ENCODE measurements around the gene MC2R.

Gene MC2R

DNA sequence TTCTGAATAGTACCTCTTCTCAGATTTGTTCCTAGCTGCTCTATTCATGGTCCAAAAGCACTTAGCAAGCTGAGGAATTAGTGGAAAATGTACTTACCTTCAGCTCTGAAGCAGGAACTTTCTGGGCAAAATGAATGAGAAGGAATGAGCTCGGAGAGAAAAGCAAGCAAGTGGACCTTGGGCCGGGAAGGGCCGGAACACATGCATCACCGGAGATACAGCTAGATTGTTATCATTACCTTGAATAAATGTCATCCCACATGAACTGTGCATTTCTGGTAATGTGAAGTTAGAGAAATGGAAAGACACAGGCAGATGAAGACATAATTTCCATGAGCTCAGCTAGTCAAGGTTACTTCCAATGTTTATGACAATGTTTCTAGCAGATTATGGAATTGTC, at the start of gene MC2R:
TSS of gene MC2R (minus strand) at position 146 of the 400 bp plus-strand sequence. CDS start 30,018 bp downstream, outside the sequence.
- DNase-seq = no peak

DNA sequence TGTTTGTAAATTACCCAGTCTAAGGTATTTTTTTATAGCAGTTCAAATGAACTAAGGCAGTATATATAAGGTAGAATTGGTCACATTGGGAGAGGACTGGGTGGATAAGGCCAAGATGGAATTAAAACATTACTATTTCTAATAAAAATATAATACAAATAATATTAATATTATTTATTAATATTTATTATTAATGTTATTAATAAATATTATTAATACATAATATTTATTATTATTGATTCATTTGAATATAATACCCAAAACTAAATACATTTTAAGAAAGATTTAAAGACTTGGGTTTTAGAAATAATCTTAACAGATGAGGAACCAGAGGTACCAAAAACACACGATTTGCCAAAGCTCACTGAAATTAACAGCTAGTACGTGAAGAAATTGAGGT, 30.5 kb upstream of the MC2R start:
- DNase-seq = no peak

DNA sequence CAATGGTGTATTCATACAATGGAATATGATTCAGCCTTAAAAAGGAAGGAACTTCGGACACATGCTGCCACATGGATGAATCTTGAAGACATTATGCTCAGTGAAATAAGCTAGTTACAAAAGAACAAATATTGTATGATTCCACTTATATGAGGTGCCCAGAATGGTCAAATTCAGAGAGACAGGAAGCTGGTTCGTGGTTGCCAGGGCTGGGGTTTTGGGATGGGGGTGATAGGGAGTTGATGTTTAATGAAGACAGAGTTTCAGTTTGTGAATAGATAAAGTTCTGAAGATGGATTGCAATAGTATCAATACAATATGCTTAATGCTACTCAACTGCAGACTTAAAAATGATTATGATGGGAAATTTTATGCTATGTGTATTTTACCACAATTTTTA, 28.0 kb upstream of the MC2R start:
- no peak for DNase-seq

GRCh38 chr18:13940326-13940725, 25.0 kb upstream of the MC2R start:
- DNase-seq = no peak

- no peak for DNase-seq
Observed at GRCh38 chr18:13934676-13935075, 19.3 kb upstream of the MC2R start.

GRCh38 chr18:13934058-13934457, 18.7 kb upstream of the MC2R start:
- DNase-seq = no peak

DNA sequence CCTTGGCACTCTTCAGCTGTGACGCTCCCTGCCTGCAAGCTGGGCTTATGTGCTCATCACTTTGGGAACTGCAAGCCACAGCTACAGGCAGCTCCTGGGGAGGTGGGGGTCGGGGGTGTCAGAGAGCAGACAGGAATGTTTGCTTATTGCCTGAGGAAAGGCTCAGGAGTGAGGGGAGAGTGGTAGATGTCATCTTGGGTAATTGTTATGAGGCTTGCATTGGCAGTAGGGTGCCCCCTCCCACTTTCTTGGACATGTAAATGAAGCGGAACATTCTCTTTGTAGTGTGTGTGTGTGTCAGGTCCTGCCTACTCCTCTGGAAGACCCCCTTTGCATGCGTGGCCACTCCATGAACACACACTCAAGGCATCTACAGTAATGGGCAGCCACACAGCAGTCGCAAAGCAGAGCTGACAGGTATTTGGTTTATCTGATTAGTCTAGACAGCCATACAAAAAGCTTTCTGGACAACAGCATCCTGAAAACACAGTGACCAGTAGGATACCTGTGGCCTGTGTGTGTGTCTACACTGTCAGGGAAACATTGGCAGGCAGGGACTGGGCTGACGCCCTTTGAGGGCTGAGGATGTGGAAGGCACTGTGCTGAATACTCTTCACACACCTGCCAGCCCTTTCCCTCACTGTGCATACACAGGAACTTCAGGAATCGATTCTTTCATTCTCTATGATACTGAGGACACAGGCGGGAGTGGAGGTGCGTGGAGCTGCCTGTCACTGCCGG, 17.1 kb upstream of the MC2R start:
- DNase-seq = no peak

DNA sequence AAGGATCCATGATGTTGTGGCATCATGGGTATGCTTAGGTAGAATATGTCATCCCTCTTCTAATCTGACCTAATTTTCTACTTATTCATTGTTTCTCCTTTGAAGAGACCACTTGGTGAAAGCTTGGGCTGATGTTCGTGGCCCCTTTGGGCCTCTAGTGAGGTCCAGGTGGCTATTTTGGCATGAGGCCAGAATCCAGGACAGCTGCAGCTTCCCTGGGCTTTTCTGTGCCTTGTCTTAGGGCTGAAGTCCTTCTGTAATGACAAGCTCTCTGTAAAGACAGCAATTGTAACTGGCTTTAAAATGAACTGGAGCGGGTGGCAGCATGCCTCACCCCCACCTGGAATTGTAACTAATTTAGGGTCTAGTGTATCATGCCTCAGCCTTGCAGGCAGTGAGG, 15.6 kb upstream of the MC2R start:
- DNase-seq = no peak

DNA sequence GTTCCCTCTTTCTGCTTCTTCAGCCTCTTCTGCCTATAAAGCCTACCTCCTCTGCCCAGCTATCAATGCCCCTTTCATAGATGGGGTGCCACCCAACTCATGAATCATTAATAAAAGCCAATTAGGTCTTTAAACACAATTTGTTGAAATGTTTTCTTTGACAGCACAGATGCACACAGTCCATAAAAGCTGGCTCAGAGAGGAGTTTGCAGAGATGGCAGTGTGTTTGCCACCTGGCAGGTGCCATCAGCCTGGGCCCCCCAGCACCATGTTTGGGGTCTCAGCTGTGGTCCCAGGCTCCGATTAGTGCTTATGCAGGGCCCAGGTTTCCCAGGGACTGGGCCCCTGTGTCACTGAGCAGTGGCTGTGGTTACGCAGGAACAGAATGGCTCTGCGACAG, 7.9 kb upstream of the MC2R start:
- no peak for DNase-seq

DNA sequence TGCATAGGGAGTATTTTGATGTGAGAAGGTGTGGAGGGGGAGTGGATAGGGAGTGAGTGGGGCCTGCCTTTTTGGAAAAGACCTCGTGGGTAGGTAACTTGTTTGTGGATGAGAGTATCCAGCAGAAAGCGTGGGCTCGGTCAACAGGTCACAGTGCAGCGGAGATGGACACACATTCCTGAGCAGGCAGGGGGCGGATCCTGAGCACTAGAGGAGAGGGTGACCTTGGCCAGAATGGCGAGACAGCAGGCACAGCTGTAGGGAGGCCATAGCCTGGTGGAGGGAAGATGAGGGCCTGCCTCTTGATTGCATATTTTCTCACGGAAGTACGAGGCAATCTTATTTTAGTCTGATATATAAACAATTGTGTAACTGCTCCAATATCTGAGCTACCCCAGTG, 3.6 kb upstream of the MC2R start:
- DNase-seq = no peak

DNA sequence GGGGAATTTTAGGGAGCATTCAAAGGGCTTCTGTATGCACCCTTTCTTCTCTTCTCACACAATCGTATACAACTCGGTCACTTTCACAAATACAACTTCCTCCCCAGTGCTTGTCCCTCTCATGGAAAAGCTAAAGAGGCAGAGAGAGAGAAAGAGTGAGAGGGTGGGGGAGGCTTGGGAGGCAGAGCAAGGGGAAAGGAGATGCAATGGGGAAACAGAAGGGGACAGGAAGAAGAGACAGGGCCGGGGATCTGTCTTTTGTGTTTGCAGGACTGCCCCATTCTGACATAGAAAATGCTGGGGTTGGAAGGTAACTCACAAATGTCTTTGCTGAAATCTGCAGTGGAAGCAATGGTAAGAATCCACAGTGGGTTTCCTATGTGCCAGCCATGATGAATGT, 2.1 kb upstream of the MC2R start:
- DNase-seq = no peak

DNA sequence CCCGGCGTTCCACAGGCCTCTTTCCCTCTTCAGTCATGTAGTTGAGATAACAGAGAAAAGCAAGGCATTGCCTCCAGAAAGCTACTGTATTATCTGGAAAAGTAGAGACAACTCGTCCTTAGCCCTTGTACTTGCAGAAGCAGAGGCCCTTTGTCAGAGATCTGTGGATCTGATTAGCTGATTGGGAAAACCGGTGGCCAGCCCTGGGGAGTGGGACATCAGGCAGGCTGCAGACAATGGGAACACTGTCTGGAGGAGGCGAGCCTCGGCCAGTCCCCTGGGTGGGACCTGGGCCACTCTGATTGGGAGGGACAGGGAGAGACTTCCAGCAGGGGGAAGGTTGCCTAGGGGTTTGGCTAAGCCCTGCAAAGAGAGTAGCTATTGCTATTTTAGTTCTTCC, 1.2 kb upstream of the MC2R start:
- no peak for DNase-seq

DNA sequence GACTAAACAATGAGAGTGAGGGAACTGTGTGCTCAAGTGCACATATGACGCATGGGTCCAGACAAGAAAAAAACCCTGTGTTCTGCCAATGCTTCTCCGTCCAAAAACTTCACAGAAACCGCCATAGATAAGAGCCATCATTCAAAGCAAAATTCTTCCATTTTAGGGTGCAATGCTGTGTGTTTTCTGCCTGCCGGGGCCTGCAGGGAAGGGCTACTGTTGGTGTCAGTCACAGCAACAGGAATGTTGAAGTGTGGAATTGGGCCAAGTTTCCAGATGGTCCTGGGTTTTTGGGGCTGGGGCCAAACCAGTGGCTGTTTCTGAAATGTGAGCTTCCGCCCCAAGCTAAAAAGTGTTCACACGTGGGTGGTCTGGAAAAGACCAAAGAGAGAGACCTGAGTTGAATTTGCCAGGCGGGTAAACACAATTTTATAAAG, 677 bp upstream of the MC2R start:
- DNase-seq = no peak

GRCh38 chr18:13914756-13915155, 580 bp downstream of the MC2R start:
- no peak for DNase-seq

GRCh38 chr18:13914170-13914569, 1.2 kb downstream of the MC2R start:
- no peak for DNase-seq

DNA sequence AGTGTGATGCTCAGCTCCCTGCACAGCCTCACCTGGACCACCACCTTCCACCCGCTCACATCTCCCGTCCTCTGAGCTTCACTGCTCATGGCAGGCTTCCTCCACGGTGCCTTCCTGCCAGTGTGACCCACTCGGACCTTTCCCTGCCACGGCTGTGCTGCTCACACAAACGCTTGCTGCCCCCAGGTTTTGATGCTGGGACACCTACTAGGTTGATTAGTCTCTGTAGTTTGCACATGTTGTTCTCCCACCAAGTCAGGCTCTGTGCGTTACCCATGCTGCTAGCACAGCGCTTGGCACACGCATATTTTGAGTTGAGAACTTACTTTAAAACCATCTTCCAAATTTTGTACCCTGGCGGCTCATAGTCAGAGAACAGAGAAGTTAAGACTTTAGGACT, 2.1 kb downstream of the MC2R start:
- DNase-seq = no peak

GRCh38 chr18:13912601-13913000, 2.7 kb downstream of the MC2R start:
- DNase-seq = no peak

DNA sequence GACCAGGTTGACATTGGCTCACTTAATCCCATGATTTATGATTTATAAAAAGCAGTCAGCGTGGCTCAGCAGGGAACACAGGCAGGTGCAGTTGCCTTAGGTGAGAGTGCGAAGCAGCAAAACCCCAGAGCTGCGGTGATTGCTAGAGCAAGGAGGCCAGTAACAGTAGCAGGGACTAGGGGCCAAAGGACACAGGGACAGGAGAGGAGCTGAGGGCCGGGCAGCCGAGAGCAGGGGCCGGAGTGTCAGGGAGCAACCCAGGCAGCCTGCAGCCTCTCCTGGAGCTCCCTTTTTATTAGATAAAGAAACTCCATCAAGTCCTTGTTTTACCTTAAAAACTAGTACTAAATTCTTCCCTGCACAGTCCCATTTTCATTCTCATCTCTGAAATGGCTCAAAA, 4.3 kb downstream of the MC2R start:
- DNase-seq = no peak

DNA sequence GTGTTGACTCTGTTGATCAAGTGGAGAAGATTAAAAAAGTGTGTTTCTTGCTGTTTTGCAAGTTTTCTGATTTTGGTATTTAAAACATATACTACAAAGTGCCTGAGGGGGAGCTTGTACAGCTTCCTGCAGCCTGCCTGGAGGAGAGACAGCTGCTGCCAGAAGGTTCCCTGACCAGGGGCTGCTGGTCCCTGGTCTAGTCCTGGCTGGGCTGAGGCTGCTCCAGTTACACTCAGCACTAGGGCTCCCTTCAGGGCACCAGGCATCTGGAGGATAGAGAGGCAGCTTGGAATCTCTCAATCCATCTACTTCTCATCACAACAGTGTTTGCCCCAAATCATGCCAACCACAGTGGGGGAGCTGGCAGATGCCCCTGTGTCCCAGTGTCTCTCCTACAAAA, 4.8 kb downstream of the MC2R start:
- DNase-seq = no peak

GRCh38 chr18:13909141-13909940, 6.0 kb downstream of the MC2R start:
- no peak for DNase-seq

DNA sequence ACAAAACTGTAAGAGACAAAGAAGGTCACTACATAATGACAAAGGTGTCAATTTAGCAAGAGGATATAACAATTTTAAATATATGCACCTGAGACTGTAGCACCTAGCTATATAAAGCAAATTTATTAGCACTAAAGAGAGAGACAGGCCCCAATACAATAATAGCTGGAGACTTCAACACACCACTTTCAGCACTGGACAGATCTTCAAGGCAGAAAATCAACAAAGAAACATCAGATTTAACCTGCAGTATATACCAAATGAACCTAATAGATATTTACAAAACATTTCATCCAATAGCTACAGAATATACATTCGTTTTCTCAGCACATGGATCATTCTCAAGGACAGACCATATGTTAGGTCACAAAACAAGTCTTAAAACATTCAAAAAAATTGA, 14.7 kb downstream of the MC2R start:
- no peak for DNase-seq

DNA sequence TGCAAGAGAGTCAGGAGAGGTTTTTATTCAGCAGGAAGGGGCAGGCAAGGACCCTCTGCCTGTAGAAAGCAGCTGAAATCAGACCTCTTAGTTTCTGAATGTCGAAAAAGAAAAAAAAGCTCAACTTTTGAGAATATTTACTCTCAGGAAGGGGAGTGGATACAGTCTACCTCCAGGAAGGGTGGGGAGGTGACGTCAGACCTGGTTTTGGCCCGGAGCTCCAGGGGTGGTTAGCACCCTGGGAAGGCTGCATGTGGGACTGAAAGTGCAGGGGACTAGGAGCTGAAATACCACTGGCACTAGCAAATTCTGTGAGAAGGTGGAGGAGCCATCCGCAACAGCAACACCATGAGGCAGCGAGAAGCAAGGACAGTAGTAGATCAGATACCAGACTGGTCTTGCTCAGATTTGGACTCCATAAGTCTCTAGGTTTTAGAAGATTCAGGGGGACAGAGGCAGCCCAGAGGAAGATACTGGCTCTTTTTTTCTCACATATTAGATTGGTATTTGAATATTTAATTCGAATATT, 19.8 kb downstream of the MC2R start:
- DNase-seq = no peak

- DNase-seq = no peak
Observed at GRCh38 chr18:13894531-13894930, 20.8 kb downstream of the MC2R start.

- DNase-seq = no peak
Observed at GRCh38 chr18:13893418-13893760, 21.9 kb downstream of the MC2R start.

Measured in NCI-H510A treated with DMSO at 0.1 percent for 48 hours (cell line).